Bronchial epithelial cell (primary cell): ENCODE measurements around the gene SORBS1. TPM values are rescaled to one million over a fixed set of nuclear protein-coding genes. Genes with fewer than 3 reads are reported as not detected.
A peak's percentile ranks its signal among the peaks of the same experiment; 100 is the strongest.

Experiments
- DNase-seq: peaks from one replicate; pipeline ENCODE4 v3.0.0-alpha.2; 2010; ENCODE audit warnings: low read depth
- FAIRE-seq: peaks from 2 replicates; lab custom pipeline; 2011; peaks lifted over from hg19 to GRCh38; lab: Jason Lieb, UNC
- H3K27me3 ChIP-seq: 2 replicates; pipeline ENCODE4 v1.5.1; 2011; ENCODE audit warnings: low read length; ENCODE audit not compliant: control insufficient read depth, insufficient read depth
- H3K36me3 ChIP-seq: 2 replicates; pipeline ENCODE4 v1.5.1; 2011; ENCODE audit warnings: low read length; ENCODE audit not compliant: control insufficient read depth, insufficient read depth
- H3K4me3 ChIP-seq: 2 replicates; pipeline ENCODE4 v1.5.1; 2011; ENCODE audit warnings: mild to moderate bottlenecking, low read depth, low read length, control low read depth
- CTCF ChIP-seq: IDR thresholded peaks from 2 replicates; pipeline ENCODE4 v1.5.1; 2011; ENCODE audit warnings: mild to moderate bottlenecking, moderate library complexity, low read length, control low read depth, inconsistent platforms; ENCODE audit not compliant: insufficient read depth, severe bottlenecking
- total RNA-seq: library from RNA; depleted of rRNA; stranded (reverse); fragments of >200 nt; gene quantifications from 2 replicates; pipeline ENCODE4 v1.2.1, GENCODE V29; 2014

The SORBS1 gene
- total RNA-seq: under 0.01 and 0.13 TPM in 2 replicates

GRCh38 chr10:95561177-95561863 is at the start of gene SORBS1:
Gene SORBS1 (minus strand): TSS chr10:95561371. CDS start chr10:95441135, 120,236 bp downstream.
- TF ChIP-seq CTCF: no peak
- H3K4me3 ChIP-seq: peak within 1 kb of the TSS; percentile 50
- FAIRE-seq: no peak
- H3K27me3 ChIP-seq: peaks cover 2% of the 10 kb centered on the region
- H3K36me3 ChIP-seq: no peaks in the 10 kb centered on the region
- DNase-seq: peak; percentile 91

- no peak for TF ChIP-seq CTCF
- Histone ChIP-seq H3K27me3 (no peaks in the 10 kb centered on the region), H3K36me3 (peaks cover 15% of the 10 kb centered on the region), H3K4me3 (no peak overlapping the region)
- FAIRE-seq (no peak), DNase-seq (no peak)
Observed at GRCh38 chr10:95610727-95611126, 49.6 kb upstream of the SORBS1 start.

- FAIRE-seq: no peak
- Histone ChIP-seq H3K4me3 (no peak overlapping the region), H3K27me3 (no peaks in the 10 kb centered on the region), H3K36me3 (peaks cover 9% of the 10 kb centered on the region)
- no peak for DNase-seq
- TF ChIP-seq CTCF: no peak
Observed at GRCh38 chr10:95606922-95607321, 45.8 kb upstream of the SORBS1 start.

- DNase-seq (no peak), FAIRE-seq (no peak)
- Histone ChIP-seq H3K4me3 (no peak overlapping the region), H3K27me3 (no peaks in the 10 kb centered on the region), H3K36me3 (peaks cover 4% of the 10 kb centered on the region)
- TF ChIP-seq CTCF: no peak
Observed at GRCh38 chr10:95605163-95605562, 44.0 kb upstream of the SORBS1 start.

GRCh38 chr10:95604630-95605029 is 43.5 kb upstream of the SORBS1 start:
- no peak overlapping the region for H3K4me3 ChIP-seq
- DNase-seq (no peak), FAIRE-seq (no peak)
- peaks cover 4% of the 10 kb centered on the region for H3K36me3 ChIP-seq
- TF ChIP-seq CTCF: no peak
- H3K27me3 ChIP-seq: no peaks in the 10 kb centered on the region

- H3K27me3 ChIP-seq: no peaks in the 10 kb centered on the region
- no peak overlapping the region for H3K4me3 ChIP-seq
- FAIRE-seq: no peak
- no peak for TF ChIP-seq CTCF
- no peak for DNase-seq
- peaks cover 1% of the 10 kb centered on the region for H3K36me3 ChIP-seq
Observed at GRCh38 chr10:95602382-95602781, 41.2 kb upstream of the SORBS1 start.
